NCI-H187 (cell line): ENCODE measurements around the gene UBXN6.

Experiments used
- DNase-seq, 2 experiments: peaks; one replicate each; lab custom pipeline; 2025; lab: John Stamatoyannopoulos, UW

Gene UBXN6

DNA sequence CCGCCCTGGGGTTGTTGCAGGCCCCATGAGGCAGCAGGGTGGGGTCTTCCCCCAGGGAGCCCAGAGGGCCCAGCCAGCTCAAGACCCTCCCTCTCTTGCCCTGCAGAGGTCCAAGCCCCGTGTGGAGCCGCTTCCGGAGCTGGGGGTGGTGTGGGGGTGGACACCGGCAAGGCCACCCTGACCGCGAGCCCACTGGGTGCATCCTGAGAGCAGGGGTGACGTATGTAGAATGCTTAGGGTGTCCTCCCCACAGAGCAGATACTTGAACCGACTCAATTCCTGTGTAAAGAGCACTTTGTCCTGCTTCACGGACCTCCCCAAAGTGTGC, 14.8 kb downstream of the UBXN6 start:
- DNase-seq = no peak

GRCh38 chr19:4441994-4442818, 15.4 kb downstream of the UBXN6 start:
- no peak for DNase-seq

GRCh38 chr19:4439243-4439642, 18.4 kb downstream of the UBXN6 start:
- DNase-seq = no peak

GRCh38 chr19:4437103-4437502, 20.5 kb downstream of the UBXN6 start:
- DNase-seq = no peak

DNA sequence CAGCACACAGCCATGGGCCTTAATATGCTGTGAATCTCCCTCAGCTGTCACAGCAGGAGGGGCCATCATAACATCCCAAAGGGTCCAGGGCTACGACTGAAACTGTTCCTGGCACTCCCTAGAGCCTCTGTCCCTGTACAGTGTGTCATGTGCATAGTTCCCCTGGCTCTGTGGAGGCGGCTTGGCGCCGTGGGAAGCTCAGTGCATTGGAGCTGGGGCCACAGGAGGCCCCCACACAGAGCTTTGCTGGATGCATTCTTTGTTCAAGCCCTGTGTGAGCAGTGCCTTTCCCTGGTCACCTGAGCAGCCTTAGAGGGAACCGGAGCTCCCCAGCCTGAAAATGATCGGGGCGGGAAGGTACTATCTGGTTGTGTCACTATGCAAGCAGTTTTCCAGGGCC, 21.4 kb downstream of the UBXN6 start:
- no peak for DNase-seq

GRCh38 chr19:4434391-4434790, 23.2 kb downstream of the UBXN6 start:
- no peak for DNase-seq

- DNase-seq = no peak
Observed at GRCh38 chr19:4432918-4433506, 24.6 kb downstream of the UBXN6 start.

GRCh38 chr19:4431808-4432674, 25.6 kb downstream of the UBXN6 start:
- no peak for DNase-seq

- DNase-seq = no peak
Observed at GRCh38 chr19:4431296-4431695, 26.3 kb downstream of the UBXN6 start.

GRCh38 chr19:4430760-4431159, 26.8 kb downstream of the UBXN6 start:
- no peak for DNase-seq

GRCh38 chr19:4429771-4430171, 27.8 kb downstream of the UBXN6 start:
- no peak for DNase-seq

DNA sequence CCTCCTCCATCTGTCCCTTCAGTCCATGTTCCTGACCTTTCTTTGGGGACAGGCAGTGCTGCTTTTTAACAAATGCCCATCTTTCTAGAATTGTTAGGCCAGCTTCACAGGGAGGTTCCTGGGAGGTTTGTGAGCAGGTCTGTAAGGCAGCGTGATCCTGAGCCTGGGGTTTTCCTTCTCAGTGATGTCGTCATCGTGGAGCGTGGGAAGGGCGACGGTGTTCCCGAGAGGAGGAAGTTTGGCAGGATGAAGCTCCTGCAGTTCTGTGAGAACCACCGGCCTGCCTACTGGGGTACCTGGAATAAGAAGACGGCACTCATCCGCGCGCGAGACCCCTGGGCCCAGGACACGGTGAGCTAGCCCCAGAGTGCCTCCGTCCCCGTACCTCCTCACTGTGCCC, 28.3 kb downstream of the UBXN6 start:
- DNase-seq = no peak

DNA sequence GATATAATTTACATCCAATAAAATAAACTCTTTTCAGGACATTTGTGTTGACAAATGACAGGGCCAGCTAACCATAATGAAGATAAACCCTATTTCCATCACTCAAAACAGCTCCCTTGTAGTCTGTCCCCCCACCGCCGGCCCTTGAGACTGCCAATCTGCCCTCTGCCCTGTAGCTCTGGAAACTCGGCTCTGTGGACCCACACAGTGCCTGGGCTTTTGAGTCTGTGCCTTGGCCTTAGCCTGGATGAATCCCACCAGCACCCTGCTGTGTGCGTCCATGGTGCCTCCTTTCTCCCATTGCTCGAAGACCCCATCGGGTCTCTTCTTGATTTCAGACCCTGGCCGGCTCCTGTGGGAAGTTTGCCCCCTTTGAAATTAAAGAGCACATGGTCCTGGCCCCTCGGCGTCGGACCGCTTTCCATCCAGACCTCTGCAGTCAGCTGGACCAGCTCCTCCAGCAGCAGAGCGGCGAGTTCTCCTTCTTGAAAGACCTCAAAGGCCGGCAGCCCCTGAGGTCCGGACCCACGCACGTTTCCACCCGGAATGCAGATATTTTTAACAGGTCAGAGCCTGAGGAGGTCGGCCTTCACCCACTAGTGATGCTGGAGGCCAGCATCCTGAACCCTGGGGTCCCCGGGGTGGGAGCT, 29.1 kb downstream of the UBXN6 start:
- DNase-seq = no peak

DNA sequence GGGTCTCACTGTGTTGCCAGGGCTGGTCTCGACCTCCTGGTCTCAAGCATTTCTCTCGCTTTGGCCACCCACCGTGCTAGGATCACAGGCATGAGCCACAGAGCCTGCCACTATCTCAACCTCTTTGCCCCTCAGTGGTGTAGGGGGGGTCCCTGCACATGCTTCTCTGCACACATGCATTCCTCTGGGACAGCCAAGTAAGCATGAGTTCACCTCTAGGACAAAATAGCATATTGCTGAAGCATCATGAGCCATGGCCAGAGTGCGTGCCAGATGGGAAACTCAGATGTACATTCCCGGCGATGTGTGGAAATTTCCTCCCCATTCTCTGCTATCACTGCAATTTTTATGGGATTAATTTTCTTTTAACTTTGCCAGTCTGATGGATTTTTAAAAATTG, 32.1 kb downstream of the UBXN6 start:
- no peak for DNase-seq

DNA sequence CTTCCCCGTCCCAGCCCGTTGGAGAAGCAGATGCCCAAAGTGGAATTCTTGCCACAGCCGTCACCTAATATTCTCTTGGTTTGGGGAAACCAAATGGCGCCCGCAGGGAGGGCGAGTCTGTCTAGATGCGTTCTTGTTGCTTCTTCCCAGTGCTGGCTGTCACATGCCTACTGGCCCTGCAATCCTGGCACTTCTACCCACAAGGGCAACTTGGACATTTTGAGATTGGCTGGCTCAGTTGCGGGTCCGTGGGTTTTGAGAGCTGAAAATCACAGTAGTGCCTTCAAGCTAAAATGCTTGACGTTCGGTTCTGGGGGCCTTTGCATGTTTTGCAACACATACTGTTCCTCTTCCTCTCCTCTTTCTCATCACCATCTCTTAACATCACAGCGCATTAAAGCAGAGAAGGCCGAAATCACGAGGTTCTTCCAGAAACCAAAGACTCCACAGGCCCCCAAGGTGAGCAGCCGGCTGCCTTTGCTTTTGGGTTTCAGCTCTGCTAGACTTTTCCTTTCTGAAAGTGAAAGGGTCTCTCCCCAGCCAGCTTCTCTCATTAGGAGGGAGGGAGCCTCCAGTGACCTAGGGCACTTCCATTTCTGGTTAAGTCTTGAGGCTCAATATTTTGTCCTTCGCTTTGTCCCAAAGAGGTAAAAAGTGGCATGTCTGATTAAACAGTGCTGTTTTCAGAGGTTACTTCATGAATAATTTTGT, 34.0 kb downstream of the UBXN6 start:
- no peak for DNase-seq

- no peak for DNase-seq
Observed at GRCh38 chr19:4416268-4416667, 41.3 kb downstream of the UBXN6 start.

DNA sequence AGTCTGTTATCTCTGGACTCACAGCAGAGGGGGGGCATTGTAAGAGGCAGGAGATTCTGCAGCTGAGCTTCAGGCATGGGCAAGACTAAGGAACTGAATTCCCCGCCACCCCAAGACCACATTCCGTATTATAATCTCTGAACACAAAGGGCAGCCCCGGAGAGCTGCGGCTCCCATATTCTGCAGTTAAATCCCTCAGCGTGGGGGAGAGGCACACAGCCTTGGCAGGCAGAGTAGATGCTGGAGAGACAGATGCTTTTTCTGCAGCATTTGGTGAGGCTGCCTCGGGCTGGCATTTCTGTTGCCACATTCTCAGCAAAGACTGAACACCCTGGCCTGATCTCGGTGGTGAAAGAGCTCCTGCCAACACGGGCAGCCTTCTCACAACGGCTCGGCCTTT, 42.2 kb downstream of the UBXN6 start:
- DNase-seq = no peak

DNA sequence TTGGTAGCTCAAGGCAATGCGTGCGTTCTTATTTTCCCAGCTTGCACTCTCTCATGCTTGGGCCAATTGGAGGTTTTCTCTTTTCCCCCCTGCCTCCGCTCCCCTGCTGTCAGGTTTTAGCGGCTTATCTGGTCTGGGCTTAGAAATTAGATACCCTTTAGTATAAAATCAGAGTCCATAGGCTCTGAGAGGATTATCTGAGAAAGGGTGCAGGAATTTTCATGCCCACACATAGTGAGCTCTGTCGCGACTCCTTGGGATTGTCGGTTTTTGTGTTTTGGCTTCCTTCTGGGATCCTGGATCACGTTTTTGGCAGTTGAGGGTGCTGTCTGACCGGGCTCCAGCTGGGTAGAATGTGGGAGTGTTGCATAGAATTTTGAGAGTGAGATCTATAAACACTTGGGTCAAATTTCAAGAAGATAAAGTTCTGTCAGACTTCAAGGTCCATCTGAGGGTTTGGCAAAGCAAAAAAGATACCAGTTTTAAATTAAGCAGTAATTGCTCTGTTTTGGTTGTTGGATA, 42.7 kb downstream of the UBXN6 start:
- no peak for DNase-seq

DNA sequence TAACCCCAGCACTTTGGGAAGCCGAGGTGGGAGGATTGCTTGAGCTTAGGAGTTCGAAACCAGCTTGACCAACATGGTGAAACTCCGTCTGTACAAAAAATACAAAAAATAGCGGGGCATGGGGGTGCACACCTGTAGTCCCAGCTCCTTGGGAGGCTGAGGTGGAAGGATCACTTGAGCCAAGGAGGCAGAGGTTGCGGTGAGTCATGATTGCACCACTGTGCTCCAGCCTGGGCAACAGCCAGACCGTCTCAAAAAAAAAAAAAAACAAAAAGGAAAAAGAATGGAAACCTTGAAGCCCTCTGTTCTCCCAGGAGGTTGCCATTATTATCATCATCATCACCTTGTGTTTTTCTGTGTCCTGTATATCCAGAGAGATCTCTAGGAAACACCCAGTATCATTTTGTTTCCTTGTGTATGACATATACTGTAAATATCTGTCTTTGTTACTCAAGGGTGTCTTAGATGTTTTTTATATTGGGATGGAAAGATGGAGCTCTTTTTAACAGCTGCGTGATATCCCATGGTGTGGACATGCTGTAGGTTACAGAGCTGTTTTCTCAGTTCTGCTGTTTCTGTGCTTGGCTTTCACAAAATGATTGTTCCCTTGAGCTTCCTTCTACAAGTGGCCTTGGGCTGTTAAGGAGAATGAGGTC, 43.3 kb downstream of the UBXN6 start:
- no peak for DNase-seq

- DNase-seq = no peak
Observed at GRCh38 chr19:4413588-4413987, 44.0 kb downstream of the UBXN6 start.
